Occipital lobe (tissue), 2 donors: ENCODE data around the gene RPL37. TPM values are rescaled to one million over a fixed set of nuclear protein-coding genes. Genes with fewer than 3 reads are reported as not detected.
"Not testable (repeated sequence)": the region's sequence is repeated elsewhere in the genome, so short reads cannot be mapped to it uniquely, and the experiment has no call there.

Experiments
- DNase-seq: peaks from one replicate; lab custom pipeline; 2025; lab: John Stamatoyannopoulos, UW
- total RNA-seq: library from RNA; depleted of rRNA; stranded (reverse); fragments of >200 nt; gene quantifications from one replicate; pipeline ENCODE4 v1.2.3, GENCODE V29; 2014

Gene RPL37
- total RNA-seq, 1 donor from 2014 or later = 1,054 TPM

- no peak for DNase-seq
Measured at GRCh38 chr5:40834391-40834848, 602 bp downstream of the RPL37 start.

- DNase-seq = no peak
Measured at GRCh38 chr5:40833712-40834229, 1.3 kb downstream of the RPL37 start.

DNA sequence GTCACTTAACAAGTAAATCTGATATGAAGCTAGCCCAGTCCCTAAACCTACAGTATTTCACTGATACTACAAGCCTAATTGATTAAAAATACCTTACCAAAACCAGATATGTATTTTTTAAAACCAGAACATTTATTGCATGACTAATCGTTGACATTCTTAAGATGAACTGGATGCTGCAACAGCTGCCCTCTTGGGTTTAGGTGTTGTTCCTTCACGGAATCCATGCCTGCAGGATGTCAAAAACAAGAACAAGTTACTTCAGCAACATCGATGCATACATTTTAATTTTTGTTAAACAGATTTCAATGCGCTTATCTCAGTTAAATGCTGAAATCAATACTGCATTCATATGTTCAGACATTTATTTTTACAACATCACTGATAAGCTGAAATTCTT lies 2.7 kb downstream of the RPL37 start:
- DNase-seq = no peak

- DNase-seq = no peak
Measured at GRCh38 chr5:40831346-40832210, 3.4 kb downstream of the RPL37 start.

- no peak for DNase-seq
Measured at GRCh38 chr5:40829748-40830533, 5.1 kb downstream of the RPL37 start.

DNA sequence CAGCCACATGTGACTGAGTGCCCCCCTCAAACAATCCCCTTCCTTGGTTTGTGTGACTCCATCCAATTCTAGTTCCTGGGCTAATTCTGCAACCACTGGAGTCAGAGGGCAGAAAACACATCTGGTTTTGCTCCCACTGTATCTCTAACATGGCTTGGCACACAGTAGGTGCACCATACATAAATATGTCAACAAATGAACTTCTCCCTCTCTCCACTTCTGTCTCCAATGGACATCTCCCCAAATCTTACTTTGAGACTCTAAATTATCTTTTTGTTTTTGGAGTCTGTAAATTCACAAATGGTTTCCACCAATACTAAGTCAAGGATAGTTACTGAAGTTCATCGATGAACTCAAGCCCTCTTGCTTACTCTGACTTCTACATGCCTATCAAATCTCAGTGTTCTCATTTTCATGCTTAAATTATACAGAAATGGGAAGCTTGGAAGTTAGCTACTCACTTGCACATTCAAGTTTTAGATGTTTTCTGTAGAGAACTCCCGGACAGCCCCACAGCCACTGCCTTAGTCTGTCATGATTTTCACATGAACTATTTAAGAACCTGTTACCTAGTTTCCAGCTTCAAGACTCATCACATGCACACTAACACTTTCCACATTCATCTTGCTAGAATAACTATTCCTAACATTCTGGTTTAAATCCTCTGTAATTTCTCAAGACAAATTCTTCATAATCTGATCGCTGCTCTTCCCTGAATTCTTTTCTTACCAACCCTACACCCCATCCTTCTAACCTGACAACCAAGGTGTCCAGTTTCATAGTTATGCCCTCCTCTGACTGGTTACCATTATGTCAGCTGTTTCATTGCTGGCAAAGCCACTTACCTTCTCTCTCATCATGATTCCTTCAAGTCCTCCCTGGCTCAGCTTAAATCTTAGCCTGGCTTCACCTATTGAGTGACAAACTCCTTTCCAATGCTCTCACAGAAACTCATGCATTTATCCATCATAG lies 6.0 kb downstream of the RPL37 start:
- DNase-seq = no peak

DNA sequence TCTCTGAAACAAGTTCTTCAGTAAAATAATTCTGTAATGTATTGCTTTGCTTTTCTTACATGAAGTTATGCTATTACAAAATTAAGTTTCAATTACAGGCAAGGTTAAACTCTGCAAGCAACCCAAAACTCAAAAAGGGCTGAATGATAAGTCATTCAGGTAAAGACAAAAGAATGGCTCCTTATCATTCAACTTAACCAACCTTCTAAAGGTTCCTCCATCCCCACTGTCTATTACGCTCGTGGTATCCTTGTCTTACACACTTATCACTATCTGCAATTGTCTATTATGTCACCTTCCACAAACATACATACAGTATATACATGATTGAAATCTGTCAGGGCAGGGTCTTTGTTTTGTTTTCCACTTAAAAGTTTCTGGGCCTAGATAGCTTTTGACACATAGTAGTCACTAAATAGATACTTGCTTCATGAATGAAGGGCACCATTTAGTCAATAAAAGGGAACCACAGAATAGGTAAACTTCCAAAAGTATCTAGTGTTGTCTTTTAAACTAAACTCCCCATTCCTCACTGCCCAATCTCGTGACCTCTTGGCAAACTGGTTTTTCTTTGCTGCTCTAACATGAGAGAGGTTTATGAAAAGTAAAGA lies 6.9 kb downstream of the RPL37 start:
- DNase-seq = no peak

DNA sequence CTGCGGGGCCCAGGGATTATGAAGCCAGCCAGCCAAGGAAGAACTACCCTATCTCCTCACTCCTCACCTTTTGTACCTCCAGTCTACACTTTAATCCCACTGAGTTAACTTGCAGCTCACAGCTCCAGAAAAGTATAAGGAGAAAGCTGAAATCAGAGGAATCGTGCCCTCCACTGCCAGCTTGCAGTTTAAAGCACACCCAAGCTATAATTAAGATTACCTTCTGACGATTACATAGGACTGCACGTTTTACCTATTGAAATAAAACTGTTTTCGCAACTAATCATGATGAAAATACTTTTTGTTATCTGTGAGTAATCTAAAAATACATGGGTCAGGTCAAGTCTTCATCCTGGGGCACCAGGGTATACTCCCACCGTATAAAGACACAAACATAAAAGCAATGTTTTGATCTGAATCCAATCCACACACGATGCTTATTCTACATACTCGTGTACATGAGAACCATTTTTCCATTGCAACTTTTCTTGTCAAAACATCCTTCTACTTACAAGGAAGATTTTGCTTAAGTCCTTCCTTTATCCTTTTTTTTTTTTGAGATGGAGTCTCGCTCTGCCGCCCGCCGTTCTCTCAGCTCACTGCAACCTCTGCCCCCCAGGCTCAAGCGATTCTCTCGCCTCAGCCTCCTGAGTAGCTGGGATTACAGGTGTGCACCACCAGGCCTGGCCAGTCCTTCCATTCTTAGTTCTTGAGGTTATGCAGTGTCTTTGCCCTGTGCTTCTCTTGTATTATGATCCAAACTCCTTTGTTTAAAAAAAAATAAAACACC lies 7.6 kb downstream of the RPL37 start:
- no peak for DNase-seq

GRCh38 chr5:40826489-40827187 lies 8.4 kb downstream of the RPL37 start:
- DNase-seq = no peak

- not testable (repeated sequence) for DNase-seq
Measured at GRCh38 chr5:40825461-40826043, 9.5 kb downstream of the RPL37 start.

GRCh38 chr5:40823459-40823858 lies 11.6 kb downstream of the RPL37 start:
- DNase-seq = no peak

- no peak for DNase-seq
Measured at GRCh38 chr5:40813698-40814281, 21.2 kb downstream of the RPL37 start.

DNA sequence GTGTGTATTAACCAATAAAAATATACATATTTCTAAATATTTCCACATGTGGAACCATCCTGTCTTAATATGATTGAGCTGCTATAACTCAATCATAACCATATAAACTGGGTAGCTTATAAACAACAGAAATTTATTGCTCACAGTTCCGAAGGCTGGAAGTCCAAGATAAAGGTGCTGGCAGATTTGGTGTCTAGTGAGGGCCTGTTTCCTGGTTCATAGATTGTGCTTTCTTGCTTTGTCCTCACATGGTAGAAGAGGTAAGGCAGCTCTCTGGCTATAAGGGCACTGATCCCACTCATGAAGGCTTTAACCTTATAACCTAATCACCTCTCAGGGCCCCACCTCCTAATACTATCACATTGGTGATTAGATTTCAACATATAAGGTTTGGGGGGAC lies 22.9 kb downstream of the RPL37 start:
- no peak for DNase-seq

- DNase-seq = no peak
Measured at GRCh38 chr5:40801771-40802562, 33.1 kb downstream of the RPL37 start.

DNA sequence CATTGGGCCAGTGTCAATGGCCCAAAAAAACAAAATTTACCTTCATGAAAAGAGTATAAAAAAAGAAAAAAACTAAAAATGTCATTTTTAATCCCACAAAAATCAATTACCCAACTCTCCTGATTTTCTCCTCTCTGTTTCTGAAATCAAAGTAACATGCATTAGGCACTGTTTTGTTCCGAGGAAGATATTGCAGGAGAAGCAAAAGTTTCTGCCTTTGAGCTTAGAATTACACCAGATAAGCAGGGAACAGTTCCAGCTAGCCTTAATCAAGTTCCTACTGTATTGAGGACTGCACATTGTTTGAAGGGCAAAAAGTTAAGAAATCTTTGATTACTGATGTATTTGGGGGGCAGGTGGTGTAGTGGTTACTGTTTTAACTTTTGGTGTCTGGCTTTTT lies 35.8 kb downstream of the RPL37 start:
- DNase-seq = no peak

DNA sequence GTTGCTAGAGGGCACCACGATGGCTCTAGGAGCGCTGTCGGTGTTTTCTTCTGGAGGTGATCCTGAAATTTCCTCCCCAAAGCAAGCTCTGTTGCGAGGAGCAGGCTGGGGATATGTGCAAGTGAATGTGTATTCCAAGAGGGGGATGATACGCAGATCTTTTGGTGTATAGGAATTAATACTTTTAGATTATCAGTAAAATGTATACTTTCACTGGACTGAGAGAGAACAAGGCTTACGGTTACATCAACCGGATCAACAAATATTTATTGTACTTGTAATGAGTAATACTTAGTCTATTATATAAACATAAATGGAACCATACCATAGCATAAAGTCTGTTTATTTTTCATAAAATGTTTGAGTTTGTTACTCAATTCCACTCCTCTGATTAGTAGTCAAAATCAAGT lies 36.2 kb downstream of the RPL37 start:
- no peak for DNase-seq

DNA sequence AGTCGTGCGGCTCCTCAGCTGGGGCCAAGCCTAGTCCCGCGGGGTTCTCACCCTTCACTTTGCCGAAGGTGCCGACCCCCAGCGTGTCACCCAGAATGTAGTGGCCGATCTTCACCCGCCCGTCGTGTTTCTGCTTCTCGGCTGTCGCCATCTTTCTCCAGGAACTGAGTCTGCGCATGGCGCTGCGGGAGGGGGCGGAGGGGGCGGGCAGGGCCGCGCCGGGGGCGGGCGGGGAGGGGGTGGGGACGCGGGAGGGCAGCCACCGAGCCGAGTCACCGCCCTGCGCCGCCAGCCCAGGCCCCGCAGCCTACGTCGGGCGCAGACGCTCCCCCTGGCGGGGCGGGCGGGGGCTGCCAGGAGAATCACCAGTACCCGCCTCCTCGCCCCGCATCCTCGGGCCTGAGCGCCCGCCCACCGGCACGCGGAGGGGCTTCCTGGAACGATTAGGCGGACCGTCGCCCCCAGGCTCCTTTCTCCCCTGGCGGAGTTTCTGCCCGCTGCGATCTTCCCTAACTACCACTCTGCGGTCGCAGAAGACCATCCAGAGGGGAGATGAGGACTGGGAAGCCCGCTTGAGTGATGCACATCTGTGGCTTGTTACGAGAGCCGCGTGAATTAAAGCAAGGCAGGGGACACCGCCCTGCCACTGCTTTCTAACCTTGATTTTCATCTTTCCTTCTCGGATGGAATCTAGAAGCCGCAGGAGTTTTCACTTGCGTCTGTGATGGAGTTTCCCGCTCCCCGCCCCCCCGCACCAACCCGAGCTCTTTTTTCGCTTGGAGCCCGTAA lies 36.8 kb downstream of the RPL37 start, which contains the start of gene PRKAA1:
Gene PRKAA1 (minus strand): TSS at position 363 of the 789 bp plus-strand sequence. CDS start 185 bp downstream, at position 178.
- peak; percentile 84 for DNase-seq
